HepG2 (cell line): ENCODE results near the gene DGCR2. TPM values are rescaled to one million over a fixed set of nuclear protein-coding genes. Genes with fewer than 3 reads are reported as not detected.

Experiments
- ATAC-seq: fragments of 200-7000 bp; cut with Tn5 transposase; 3 replicates; pipeline ENCODE4 v1.9.1; 2020; ENCODE audit warnings: mild to moderate bottlenecking, moderate library complexity
- BruUV-seq: library from RNA; stranded (reverse); fragments of 400-500 nt; replicated peaks from 2 replicates; lab custom pipeline; 2021; lab: Mats Ljungman, UMichigan
- CTCF ChIA-PET: fragments of 300-600 bp; formaldehyde crosslinking; extraction: SDS; loops from one replicate; lab custom pipeline; 2021; ENCODE audit warnings: low total read pairs, inconsistent platforms, low intra/inter-chr PET ratio; lab: Yijun Ruan, JAX
- POLR2A ChIA-PET: fragments of 350-600 bp; sonication (Branson Sonifier 250); formaldehyde crosslinking; loops from one replicate; lab custom pipeline; 2020; ENCODE audit warnings: antibody characterized with exemption, inconsistent platforms; lab: Yijun Ruan, JAX
- DNase-seq: peaks from one replicate; pipeline ENCODE4 v3.0.0-alpha.2; 2015; ENCODE audit warnings: low spot score
- FAIRE-seq: peaks from 3 replicates; lab custom pipeline; 2011; peaks lifted over from hg19 to GRCh38; lab: Jason Lieb, UNC
- H2AFZ ChIP-seq: one replicate; pipeline ENCODE4 v1.6.1; 2011; ENCODE audit warnings: low read length, inconsistent platforms
- H3K27ac ChIP-seq: fragments of 300-600 bp; 3 replicates; pipeline ENCODE4 v1.8.0; 2011; ENCODE audit warnings: mixed run types, mild to moderate bottlenecking, mixed read lengths, low read length, inconsistent platforms; ENCODE audit not compliant: insufficient read depth; ENCODE audit errors: extremely low read length
- H3K27me3 ChIP-seq, 2 experiments: fragments of 200-600 bp in 1 of 2; 2 replicates in 1 of 2; 3 replicates in 1 of 2; pipeline versions ENCODE4 v1.6.0 to v1.8.0; 2011; ENCODE audit warnings: low read length in 2 of 2, mild to moderate bottlenecking in 2 of 2, moderate library complexity in 2 of 2, inconsistent platforms in 1 of 2; ENCODE audit not compliant: insufficient read depth in 2 of 2, control insufficient read depth in 1 of 2
- H3K36me3 ChIP-seq, 2 experiments: fragments of 200-600 bp in 1 of 2; replicated peaks in 1 of 2; 2 replicates in 1 of 2; 3 replicates in 1 of 2; pipeline versions ENCODE4 v1.5.1 to v1.8.0; 2011; ENCODE audit warnings: low read length in 2 of 2, inconsistent platforms in 1 of 2; ENCODE audit not compliant: insufficient read depth in 2 of 2, control insufficient read depth in 1 of 2
- H3K4me1 ChIP-seq: 2 replicates; pipeline ENCODE4 v1.5.1; 2012; ENCODE audit warnings: low read length, inconsistent platforms; ENCODE audit not compliant: insufficient read depth
- H3K4me2 ChIP-seq: 2 replicates; pipeline ENCODE4 v1.6.0; 2011; ENCODE audit warnings: low read depth, low read length, inconsistent platforms
- H3K4me3 ChIP-seq, 3 experiments: fragments of 200-600 bp in 1 of 3; sonication (generic), shearing (Covaris generic) in 1 of 3; replicated peaks in 1 of 3; 2 replicates each; pipeline ENCODE4 v1.5.1; 2011 to 2016; ENCODE audit warnings: low read length in 3 of 3, inconsistent platforms in 2 of 3, low read depth in 2 of 3, mild to moderate bottlenecking in 2 of 3, control low read depth in 1 of 3, mixed read lengths in 1 of 3; ENCODE audit not compliant: insufficient read depth in 1 of 3
- H3K79me2 ChIP-seq: one replicate; pipeline ENCODE4 v1.6.1; 2011; ENCODE audit warnings: low read length, inconsistent platforms; ENCODE audit not compliant: insufficient read depth
- H3K9ac ChIP-seq: 2 replicates; pipeline ENCODE4 v1.6.0; 2011; ENCODE audit warnings: mild to moderate bottlenecking, low read depth, low read length, inconsistent platforms; ENCODE audit not compliant: insufficient read depth
- H3K9me3 ChIP-seq: 2 replicates; pipeline ENCODE4 v1.5.1; 2012; ENCODE audit warnings: mild to moderate bottlenecking, low read length
- H4K20me1 ChIP-seq: 2 replicates; pipeline ENCODE4 v1.6.0; 2011; ENCODE audit warnings: inconsistent platforms, mild to moderate bottlenecking, low read length, moderate library complexity; ENCODE audit not compliant: insufficient read depth
- POLR2A ChIP-seq, 2 experiments: IDR thresholded peaks; 2 replicates each; pipeline ENCODE4 v1.6.1; 2011; ENCODE audit warnings: low read depth in 2 of 2, low read length in 2 of 2, mild to moderate bottlenecking in 1 of 2, moderate library complexity in 1 of 2; ENCODE audit not compliant: insufficient read depth in 1 of 2
- ZNF609 ChIP-seq: sonication (generic); formaldehyde crosslinking; IDR thresholded peaks from 2 replicates; pipeline ENCODE4 v1.4.0; 2020; ENCODE audit warnings: mild to moderate bottlenecking, missing genetic modification reagents, borderline replicate concordance
- WGBS: methylation state at CpG from one replicate; pipeline ENCODE4 v1.1.6; 2017; ENCODE audit warnings: low lambda C conversion rate; 5-methylcytosine and 5-hydroxymethylcytosine counted together
- in situ Hi-C: cut with HindIII; loops from 2 replicates; pipeline ENCODE4 v1.10.0; 2017; ENCODE audit warnings: low pct_unique_long_range_greater_than_20kb; ENCODE audit not compliant: extremely low pct_ligation_motif_present
- intact Hi-C: fragments of 100-400 bp; cut with micrococcal nuclease; formaldehyde crosslinking; loops from one replicate; pipeline ENCODE4 v1.10.0; 2022; ENCODE audit not compliant: unreplicated experiment
- polyA plus RNA-seq, 8 experiments: library from polyadenylated mRNA; depleted of rRNA in 3 of 8; stranded (reverse) in 7 of 8; unstranded in 1 of 8; fragments of >200 nt; fragmentation: Illumina TruSeq in 4 of 8; extraction: Trizol in 4 of 8; gene quantifications; 2 replicates each; pipeline versions ENCODE4 v1.2.1 to v1.2.3, GENCODE V29; 2011 to 2016; ENCODE audit warnings: low read depth in 4 of 8, missing spikeins in 1 of 8, mixed read lengths in 1 of 8; ENCODE audit not compliant: insufficient read depth in 1 of 8
- total RNA-seq, 5 experiments: library from RNA; depleted of rRNA; stranded (reverse); fragments of >200 nt; fragmentation: Illumina TruSeq; extraction: Trizol; gene quantifications; 2 replicates each; pipeline ENCODE4 v1.2.3, GENCODE V29; 2016; ENCODE audit warnings: low read depth in 1 of 5

Gene DGCR2
- total and polyA plus RNA-seq, 2 of the 13 experiments (the other 11 are each of a cell fraction or from before 2014, with no cell fraction given): 23.1 to 35.3 TPM

GRCh38 chr22:19107730-19108074 is 14.5 kb downstream of the DGCR2 start:
- CTCF ChIA-PET: no interaction called here

More at GRCh38 chr22:19107730-19108074, 14.5 kb downstream of the DGCR2 start:
- Histone ChIP-seq H3K9ac (no peak overlapping the region), H3K9me3 (no peaks in the 10 kb centered on the region), H3K4me2 (no peak overlapping the region), H3K79me2 (peaks cover 84% of the 10 kb centered on the region), H3K36me3 (peaks cover 1 to 8% of the 10 kb centered on the region in 2 experiments), H4K20me1 (peaks cover 45% of the 10 kb centered on the region), H3K27me3 (no peaks in the 10 kb centered on the region; a peak in 1 of 5 replicates), H3K4me1 (peaks cover 18% of the 10 kb centered on the region), H3K4me3 (no peak overlapping the region), H2AFZ (no peak overlapping the region), H3K27ac (no peak overlapping the region)
- BruUV-seq: no TSS peak
- ATAC-seq (no peak), FAIRE-seq (no peak), DNase-seq (no peak)
- in situ Hi-C loops (no loop called here), intact Hi-C loops (no loop called here)
- TF ChIP-seq POLR2A (IDR thresholded peaks at IDR 0.05; ENCODE audit: insufficient read depth in 1 of 2, low read depth in 2 of 2, low read length in 2 of 2) (no peak), ZNF609 (CRISPR knock-in tag) (no peak)
- POLR2A ChIA-PET: no interaction called here
- WGBS: 91% methylated on average over 7 of the region's 8 CpGs
